Activated CD4-positive, CD25-positive, alpha-beta regulatory T cell treated with anti-CD3 and anti-CD28 coated beads, Interleukin-2, amount 50 U/mL, for 16 hours (primary cell): Measurements from ENCODE around the gene CAPN9.
"Not testable (repeated sequence)": the region's sequence is repeated elsewhere in the genome, so short reads cannot be mapped to it uniquely, and the experiment has no call there.

ENCODE experiments used
- DNase-seq: peaks from one replicate; pipeline ENCODE4 v3.0.0-alpha.2; 2020; ENCODE audit warnings: low read depth, low spot score

Gene CAPN9, protein sequence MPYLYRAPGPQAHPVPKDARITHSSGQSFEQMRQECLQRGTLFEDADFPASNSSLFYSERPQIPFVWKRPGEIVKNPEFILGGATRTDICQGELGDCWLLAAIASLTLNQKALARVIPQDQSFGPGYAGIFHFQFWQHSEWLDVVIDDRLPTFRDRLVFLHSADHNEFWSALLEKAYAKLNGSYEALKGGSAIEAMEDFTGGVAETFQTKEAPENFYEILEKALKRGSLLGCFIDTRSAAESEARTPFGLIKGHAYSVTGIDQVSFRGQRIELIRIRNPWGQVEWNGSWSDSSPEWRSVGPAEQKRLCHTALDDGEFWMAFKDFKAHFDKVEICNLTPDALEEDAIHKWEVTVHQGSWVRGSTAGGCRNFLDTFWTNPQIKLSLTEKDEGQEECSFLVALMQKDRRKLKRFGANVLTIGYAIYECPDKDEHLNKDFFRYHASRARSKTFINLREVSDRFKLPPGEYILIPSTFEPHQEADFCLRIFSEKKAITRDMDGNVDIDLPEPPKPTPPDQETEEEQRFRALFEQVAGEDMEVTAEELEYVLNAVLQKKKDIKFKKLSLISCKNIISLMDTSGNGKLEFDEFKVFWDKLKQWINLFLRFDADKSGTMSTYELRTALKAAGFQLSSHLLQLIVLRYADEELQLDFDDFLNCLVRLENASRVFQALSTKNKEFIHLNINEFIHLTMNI

DNA sequence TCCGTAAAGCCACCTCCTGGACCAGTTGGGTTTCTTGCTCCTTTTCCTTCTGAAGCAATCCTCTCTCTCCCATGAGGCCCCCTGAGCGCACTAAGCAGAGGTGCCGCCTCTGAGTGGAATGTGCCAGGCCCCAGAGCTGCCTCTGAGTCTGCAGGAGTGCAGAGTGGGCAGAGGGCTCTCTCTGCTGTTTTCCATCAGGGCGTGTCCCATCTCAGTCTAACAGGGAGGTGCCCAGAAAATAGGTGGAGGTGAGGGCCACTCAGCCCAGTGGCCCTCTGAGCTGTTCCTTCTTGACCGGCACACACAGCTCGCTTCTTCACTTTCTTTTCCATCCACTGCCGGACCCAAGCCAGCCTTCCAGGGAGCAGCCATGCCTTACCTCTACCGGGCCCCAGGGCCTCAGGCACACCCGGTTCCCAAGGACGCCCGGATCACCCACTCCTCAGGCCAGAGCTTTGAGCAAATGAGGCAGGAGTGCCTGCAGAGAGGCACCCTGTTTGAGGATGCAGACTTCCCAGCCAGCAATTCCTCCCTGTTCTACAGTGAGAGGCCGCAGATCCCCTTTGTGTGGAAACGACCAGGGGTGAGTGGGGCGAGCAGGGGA lies at the start of gene CAPN9:
Gene CAPN9 (plus strand): TSS at position 262 of the 604 bp plus-strand sequence. CDS start 109 bp downstream, at position 371.
- DNase-seq = no peak

- no peak for DNase-seq
Observed at GRCh38 chr1:230698130-230698529, 49.1 kb upstream of the CAPN9 start.

- not testable (repeated sequence) for DNase-seq
Observed at GRCh38 chr1:230698964-230699363, 48.2 kb upstream of the CAPN9 start.

GRCh38 chr1:230699716-230700115 lies 47.5 kb upstream of the CAPN9 start:
- DNase-seq = no peak

DNA sequence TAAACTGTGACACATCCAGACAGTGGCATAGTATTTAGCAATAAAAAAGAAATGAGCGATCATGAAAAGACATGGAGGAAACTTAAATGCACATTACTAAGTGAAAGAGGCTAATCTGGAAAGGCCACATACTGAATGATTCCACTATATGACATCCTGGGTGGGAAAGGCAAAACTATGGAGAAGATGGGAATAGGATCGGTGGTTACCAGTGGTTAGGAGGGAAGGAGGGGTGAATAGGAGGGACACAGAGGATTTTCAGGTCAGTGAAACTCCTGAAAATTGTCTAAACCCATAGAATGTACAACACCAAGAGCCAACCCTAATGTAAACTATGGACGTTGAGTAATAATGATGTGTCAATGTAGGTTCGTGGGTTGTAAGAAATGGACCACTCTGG lies 47.1 kb upstream of the CAPN9 start:
- no peak for DNase-seq

- DNase-seq = no peak
Observed at GRCh38 chr1:230701434-230701833, 45.8 kb upstream of the CAPN9 start.

DNA sequence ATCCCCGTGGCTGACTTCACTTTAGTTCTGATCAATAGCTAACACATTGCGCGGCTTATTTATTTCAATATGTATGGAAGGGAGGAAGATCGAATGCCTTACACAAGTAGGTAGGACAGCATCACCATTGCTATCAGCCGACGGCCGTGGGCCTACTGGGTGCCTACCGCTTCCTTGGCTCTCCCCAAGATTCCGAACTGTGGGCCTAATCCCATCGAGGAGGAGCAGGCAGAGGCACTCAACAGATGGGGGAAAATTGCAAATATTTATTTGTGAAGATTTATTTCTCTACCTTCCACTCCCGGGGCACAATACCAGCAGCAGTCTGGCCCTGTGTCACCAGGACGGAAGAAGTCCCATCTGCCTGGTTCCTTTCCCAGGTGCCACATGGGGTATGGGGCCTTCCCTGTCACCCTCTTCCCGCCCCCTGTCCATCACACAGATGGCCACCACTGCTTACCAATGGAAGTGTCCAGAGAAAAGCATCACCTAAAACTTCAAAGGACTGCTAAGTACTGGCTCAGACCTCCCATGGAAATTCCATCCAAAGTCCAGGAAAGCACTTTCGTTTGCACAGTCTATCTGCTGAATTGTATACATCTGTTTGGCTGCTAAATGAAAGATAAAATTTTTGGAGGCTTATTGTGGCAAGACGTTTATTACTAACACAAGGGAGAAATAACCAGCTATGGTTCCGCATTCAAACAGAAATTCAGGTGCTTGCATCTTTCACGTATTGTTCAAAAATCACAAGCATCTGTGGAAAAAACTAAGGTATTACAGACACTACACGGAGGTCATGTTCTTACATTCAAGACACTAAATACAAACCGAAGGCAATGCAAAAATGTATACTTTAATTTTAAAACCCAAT lies 45.1 kb upstream of the CAPN9 start:
- DNase-seq = no peak

DNA sequence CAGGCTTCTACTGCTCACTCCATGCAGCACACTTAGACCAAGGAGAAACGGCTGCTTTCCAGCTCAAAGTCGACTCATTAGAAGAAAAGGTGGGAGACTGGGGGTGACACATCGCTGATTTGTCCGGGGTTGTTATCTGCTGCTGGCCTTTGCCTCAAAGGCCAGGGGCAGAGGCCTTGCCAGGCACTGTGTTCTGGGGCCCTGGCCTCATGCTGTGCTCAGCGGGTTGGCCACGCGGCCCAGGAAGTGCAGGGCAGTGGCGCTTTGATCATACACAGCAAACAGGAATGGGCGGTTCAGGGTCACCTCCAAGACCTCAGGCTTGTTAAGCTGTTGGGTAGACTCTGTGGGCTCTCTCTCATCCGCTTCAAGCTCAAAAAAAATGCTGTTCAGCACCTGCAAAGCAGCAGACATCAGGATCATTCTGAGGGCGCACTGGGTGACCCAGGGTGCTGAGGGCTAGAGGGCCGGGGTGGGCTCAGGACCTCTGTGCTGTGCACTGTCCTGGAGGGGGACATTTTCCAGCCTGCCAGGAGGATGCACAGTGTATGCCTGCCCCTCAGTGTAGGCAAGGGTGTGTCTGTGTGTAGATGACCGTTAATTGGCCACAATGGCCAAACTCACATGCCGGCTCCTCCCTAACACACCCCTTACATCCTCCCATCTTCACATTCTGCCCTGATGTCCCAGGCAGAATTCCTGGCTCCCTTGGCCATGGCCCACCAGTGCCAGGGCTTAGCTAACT lies 44.1 kb upstream of the CAPN9 start:
- DNase-seq = no peak

DNA sequence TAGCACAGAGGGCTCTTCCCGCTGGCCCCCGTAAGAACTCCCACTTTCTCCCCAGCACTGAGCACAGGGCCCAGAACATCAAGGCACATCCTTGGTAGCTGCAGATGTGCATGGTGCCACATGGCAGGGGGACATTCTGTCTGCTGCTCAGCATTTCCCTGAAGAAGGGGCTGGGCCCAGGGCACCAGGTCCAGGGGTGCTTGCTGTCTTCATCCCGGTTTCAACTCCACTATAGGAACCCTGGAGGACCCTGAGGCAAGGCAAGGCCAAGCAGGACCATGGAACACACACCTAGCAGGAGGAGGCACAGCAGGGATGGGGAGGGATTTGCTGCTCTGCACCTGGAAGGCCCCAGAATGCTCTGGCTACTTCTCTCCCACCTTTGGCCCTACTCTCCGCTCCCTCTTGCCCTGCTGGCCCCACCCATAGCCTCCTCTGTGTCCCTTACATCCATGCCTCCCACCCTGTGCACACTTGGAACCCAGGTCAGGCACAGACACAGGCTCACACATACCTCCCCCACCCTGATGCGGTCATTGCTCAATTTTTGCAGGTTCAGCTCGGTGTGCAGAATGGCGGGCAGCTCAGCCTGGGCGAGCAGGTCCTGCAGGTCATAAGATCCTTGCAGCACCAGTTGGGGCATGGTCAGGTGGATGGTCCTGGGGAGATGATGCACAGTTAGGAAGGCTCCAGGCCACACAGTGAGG lies 43.4 kb upstream of the CAPN9 start:
- no peak for DNase-seq

- no peak for DNase-seq
Observed at GRCh38 chr1:230704830-230705229, 42.4 kb upstream of the CAPN9 start.

DNA sequence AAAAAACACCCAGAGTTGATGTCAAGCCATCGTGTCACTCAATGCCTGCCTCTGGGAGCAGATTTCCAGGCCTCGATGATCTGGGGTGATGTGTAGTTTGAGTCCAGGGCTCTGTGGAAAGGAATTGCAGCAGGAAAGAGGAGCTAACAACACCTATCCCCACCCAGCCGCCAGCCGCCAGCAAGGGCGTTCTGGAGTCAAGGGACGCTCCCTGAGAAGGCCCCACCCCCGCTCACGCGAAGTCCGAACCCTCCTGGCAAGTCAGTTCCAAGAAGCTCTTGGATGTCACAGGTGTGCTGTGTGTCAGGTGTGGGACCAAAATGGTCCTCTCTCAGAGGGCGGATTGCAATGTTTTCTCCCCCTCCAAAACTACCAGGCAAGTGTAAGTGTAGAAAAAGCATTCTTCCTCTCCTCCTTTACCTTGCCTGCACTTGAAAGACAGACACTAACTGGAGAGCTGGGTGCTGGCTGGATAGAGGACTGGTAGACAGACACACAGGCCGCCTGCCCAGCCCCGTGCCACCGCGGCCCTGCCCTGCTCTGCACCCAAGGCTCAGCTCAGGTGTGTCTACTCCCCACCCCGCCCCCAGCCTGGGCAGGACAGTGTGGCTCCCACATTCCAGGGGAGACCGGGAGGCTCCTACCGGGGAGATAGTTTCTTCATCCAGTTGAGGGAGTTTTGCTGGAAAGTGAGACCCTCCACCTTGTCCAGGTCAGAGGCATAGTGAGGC lies 41.7 kb upstream of the CAPN9 start:
- no peak for DNase-seq

- no peak for DNase-seq
Observed at GRCh38 chr1:230706020-230706699, 41.0 kb upstream of the CAPN9 start.

DNA sequence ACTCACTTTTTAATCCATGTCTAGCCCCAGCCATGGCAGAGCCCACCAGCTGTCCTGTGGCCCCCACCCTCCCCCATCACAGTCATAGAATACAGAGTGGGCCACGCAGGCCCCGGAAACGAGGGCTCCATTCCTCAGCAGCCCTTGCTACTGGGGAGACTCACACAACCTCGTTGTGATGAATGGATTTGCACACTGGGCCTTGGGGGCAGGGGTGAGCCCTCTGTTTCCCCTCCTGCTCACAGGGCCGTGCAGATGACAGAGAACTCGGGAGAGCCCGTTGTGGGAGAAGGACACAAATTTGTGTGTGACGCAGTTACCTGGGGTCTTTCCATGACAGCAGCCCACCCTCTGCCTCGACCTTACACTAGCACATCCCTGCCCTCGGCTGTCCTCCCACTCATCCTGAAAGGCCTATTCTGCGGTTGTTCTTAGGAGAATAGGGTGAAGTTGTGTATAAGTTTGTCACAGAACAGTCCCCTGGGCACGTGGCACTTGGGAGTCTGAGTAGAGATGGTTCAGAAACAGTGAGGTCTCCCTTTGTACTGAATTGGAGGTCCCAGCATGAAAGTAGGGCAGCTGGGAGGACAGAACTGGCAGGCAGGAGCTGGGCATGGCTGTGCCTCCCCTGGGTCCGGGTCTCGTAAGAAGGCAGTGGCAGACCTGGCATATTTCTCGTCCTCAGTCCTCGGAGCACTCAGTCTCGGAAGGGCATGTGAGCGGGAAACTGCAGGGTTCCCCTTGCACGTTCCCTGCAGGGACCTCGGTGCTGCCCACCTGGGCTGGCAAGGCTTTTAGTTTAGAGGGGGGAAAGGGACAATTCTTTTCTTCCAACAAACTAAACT lies 40.1 kb upstream of the CAPN9 start:
- DNase-seq = no peak

DNA sequence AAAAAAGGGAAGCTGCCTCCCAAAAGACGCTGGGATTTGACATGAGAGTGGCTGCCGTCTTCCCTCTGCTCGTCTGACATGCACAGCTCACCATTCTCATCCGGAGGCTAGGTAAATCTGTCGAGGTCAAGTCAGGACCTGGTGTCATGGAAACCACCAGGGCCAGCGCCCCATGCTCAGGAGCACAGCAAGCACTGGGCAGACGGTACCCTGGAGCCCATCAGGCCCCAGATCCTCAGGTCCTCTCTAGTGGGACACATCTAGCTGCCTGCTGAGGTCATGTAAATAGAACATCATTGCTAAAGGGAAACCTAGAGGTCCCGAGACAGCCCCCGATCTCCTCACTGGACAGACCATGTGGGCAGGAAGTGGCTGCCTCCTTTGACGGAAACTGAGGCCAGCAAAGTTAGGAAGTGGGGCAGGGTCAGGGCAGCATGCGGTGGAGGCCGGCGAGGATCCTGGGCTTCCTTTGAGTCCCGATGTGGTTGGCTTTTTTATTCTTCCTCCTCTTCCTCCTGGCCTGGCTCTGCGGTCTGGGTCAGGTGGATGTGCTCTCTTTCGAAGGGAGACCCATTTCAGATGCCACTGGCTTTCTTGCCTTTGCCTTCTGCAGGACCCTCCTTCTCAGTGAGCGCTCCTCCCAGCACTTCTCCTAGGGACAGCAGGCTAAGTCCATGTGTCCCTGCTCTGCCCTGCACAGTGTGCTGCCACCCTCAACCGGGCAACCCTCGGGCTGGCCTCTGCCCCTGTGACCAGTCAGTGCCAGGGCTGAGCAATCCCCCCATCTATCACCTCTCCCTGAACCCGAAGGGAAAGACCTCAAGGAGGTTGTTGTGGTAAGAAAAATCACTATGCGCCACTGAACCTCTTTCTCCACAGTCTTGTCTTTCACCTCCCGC lies 39.2 kb upstream of the CAPN9 start:
- no peak for DNase-seq

- DNase-seq = no peak
Observed at GRCh38 chr1:230708631-230709580, 38.3 kb upstream of the CAPN9 start.
